K562 (cell line): Measurements from ENCODE around the gene CNOT11. TPM values are rescaled to one million over a fixed set of nuclear protein-coding genes. Genes with fewer than 3 reads are reported as not detected.

Experiments
- AFF4 ChIP-seq: sonication (generic); formaldehyde crosslinking; IDR thresholded peaks from 2 replicates; pipeline ENCODE4 v1.8.0; 2023; ENCODE audit warnings: mild to moderate bottlenecking, missing genetic modification reagents
- PTBP1 ChIP-seq: fragments of 200-400 bp; formaldehyde crosslinking; IDR thresholded peaks from 2 replicates; pipeline ENCODE4 v1.6.1; 2017; ENCODE audit warnings: low read depth, low read length
- PTTG1 ChIP-seq: fragments of 450-650 bp; IDR thresholded peaks from 2 replicates; pipeline ENCODE4 v1.6.1; 2016; ENCODE audit warnings: low read depth, mild to moderate bottlenecking, missing genetic modification characterization, missing compliant biosample characterization
- RBM25 ChIP-seq: fragments of 200-400 bp; formaldehyde crosslinking; IDR thresholded peaks from 2 replicates; pipeline ENCODE4 v1.6.1; 2018; ENCODE audit warnings: low read length, low read depth, moderate library complexity; ENCODE audit not compliant: severe bottlenecking
- TGIF2 ChIP-seq: sonication (generic); formaldehyde crosslinking; IDR thresholded peaks from 2 replicates; pipeline ENCODE4 v1.8.1; 2022; ENCODE audit warnings: mild to moderate bottlenecking, missing genetic modification reagents, moderate library complexity
- ZBTB33 ChIP-seq: sonication (generic); formaldehyde crosslinking; IDR thresholded peaks from 2 replicates; pipeline ENCODE4 v1.8.1; 2023; ENCODE audit warnings: mild to moderate bottlenecking, missing genetic modification reagents
- ZHX1 ChIP-seq: fragments of 150-350 bp; conservative IDR thresholded peaks from 2 replicates; pipeline ENCODE4 v1.6.1; 2014; ENCODE audit warnings: low read length
- ZKSCAN1 ChIP-seq: fragments of 150-350 bp; IDR thresholded peaks from 2 replicates; pipeline ENCODE4 v1.6.1; 2016; ENCODE audit warnings: low read depth, low read length
- ZNF347 ChIP-seq: fragments of 450-650 bp; formaldehyde crosslinking; IDR thresholded peaks from 2 replicates; pipeline ENCODE4 v1.4.0; 2020; ENCODE audit warnings: low read depth, mild to moderate bottlenecking, moderate library complexity
- polyA plus RNA-seq, 8 experiments: library from polyadenylated mRNA; depleted of rRNA in 4 of 8; stranded (reverse) in 5 of 8; unstranded in 3 of 8; fragments of >200 nt; fragmentation: Nextera tagmentation in 2 of 8; fragmentation: Illumina TruSeq in 1 of 8; extraction: Ambion mirVana in 2 of 8; extraction: Trizol in 1 of 8; gene quantifications; 2 replicates each; pipeline versions ENCODE4 v1.2.1 to v1.2.3, GENCODE V29; 2011 to 2014; ENCODE audit warnings: inconsistent platforms in 1 of 8, missing spikeins in 1 of 8
- total RNA-seq, 7 experiments: library from RNA; depleted of rRNA in 6 of 7; stranded (reverse); fragments of >200 nt in 6 of 7; fragmentation: Illumina TruSeq in 2 of 7; extraction: Trizol in 2 of 7; gene quantifications; 2 replicates each; pipeline versions ENCODE4 v1.2.1 to v1.2.3, GENCODE V29; 2011 to 2021; ENCODE audit warnings: low replicate concordance in 1 of 7
- TF ChIP-seq, protein P1 (sequence below): sonication (generic); formaldehyde crosslinking; IDR thresholded peaks from 2 replicates; pipeline ENCODE4 v1.8.1; 2023; ENCODE audit warnings: missing genetic modification reagents, mild to moderate bottlenecking, borderline replicate concordance
- TF ChIP-seq, protein P2 (sequence below): fragments of 450-650 bp; conservative IDR thresholded peaks from 2 replicates; pipeline ENCODE4 v1.6.1; 2016; ENCODE audit warnings: missing genetic modification characterization, low read depth, mild to moderate bottlenecking, missing compliant biosample characterization, moderate library complexity

Gene CNOT11
- total and polyA plus RNA-seq, 9 of the 15 experiments (the other 6 are each of a cell fraction or from before 2014, with no cell fraction given), result 12.7 to 163 (median 64.2) TPM

GRCh38 chr2:101238930-101239759, 13.5 kb upstream of the CNOT11 start (continued):
- TF ChIP-seq ZBTB33 (CRISPR knock-in tag) (no peak), RBM25 (no peak), ZHX1 (no peak), TGIF2 (CRISPR knock-in tag) (no peak), ZKSCAN1 (no peak), PTTG1 (tag) (no peak), ZNF347 (CRISPR knock-in tag) (no peak), AFF4 (no peak), PTBP1 (no peak)
- TF ChIP-seq, protein P1, sequence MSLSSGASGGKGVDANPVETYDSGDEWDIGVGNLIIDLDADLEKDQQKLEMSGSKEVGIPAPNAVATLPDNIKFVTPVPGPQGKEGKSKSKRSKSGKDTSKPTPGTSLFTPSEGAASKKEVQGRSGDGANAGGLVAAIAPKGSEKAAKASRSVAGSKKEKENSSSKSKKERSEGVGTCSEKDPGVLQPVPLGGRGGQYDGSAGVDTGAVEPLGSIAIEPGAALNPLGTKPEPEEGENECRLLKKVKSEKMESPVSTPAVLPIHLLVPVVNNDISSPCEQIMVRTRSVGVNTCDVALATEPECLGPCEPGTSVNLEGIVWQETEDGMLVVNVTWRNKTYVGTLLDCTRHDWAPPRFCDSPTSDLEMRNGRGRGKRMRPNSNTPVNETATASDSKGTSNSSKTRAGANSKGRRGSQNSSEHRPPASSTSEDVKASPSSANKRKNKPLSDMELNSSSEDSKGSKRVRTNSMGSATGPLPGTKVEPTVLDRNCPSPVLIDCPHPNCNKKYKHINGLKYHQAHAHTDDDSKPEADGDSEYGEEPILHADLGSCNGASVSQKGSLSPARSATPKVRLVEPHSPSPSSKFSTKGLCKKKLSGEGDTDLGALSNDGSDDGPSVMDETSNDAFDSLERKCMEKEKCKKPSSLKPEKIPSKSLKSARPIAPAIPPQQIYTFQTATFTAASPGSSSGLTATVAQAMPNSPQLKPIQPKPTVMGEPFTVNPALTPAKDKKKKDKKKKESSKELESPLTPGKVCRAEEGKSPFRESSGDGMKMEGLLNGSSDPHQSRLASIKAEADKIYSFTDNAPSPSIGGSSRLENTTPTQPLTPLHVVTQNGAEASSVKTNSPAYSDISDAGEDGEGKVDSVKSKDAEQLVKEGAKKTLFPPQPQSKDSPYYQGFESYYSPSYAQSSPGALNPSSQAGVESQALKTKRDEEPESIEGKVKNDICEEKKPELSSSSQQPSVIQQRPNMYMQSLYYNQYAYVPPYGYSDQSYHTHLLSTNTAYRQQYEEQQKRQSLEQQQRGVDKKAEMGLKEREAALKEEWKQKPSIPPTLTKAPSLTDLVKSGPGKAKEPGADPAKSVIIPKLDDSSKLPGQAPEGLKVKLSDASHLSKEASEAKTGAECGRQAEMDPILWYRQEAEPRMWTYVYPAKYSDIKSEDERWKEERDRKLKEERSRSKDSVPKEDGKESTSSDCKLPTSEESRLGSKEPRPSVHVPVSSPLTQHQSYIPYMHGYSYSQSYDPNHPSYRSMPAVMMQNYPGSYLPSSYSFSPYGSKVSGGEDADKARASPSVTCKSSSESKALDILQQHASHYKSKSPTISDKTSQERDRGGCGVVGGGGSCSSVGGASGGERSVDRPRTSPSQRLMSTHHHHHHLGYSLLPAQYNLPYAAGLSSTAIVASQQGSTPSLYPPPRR (CRISPR knock-in tag), result no peak
- TF ChIP-seq, protein P2, sequence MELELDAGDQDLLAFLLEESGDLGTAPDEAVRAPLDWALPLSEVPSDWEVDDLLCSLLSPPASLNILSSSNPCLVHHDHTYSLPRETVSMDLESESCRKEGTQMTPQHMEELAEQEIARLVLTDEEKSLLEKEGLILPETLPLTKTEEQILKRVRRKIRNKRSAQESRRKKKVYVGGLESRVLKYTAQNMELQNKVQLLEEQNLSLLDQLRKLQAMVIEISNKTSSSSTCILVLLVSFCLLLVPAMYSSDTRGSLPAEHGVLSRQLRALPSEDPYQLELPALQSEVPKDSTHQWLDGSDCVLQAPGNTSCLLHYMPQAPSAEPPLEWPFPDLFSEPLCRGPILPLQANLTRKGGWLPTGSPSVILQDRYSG, result no peak
